ENCODE measurements around the gene GPR37. TPM values are rescaled to one million over a fixed set of nuclear protein-coding genes. Genes with fewer than 3 reads are reported as not detected.
A peak's percentile ranks its signal among the peaks of the same experiment; 100 is the strongest.

Gene GPR37
- total RNA-seq, 1 experiment from 2014 or later, result 1.6 TPM

DNA sequence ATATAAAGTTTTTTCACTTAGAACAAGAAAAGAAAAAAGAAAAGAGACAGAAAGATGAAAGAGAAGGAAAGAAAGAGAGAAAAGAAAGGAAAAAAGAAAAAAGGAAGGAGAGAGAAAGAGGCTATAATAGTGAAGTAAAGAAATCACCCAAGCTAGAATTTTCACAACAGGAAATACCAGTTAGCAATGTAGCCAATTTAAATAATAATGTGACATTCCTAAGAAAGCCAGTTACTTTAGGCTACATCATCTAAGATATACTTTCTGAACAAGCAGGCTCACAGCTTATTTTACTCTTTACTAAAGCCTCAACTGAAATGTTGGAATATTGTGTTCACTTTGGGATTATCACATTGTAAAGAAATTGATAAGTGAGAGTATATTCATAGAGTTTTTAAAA, 53.6 kb downstream of the GPR37 start:
- H3K79me1 ChIP-seq (ENCODE audit: insufficient read depth, low read depth, low read length, poor library complexity, severe bottlenecking), result no peaks in the 10 kb centered on the region
- no peaks in the 10 kb centered on the region for H3K23me2 ChIP-seq (ENCODE audit: insufficient read length, low read depth, low read length, poor library complexity, severe bottlenecking)
- DNase-seq, result no peak

More for the DNA sequence above, 53.6 kb downstream of the GPR37 start:
- Histone ChIP-seq H2BK12ac (ENCODE audit: insufficient read length, low read depth, low read length) (no peak overlapping the region), H3K27ac (ENCODE audit: insufficient read length, low read depth, low read length) (peak overlapping the region; percentile 82), H4K8ac (replicated peaks; ENCODE audit: insufficient read length, low read depth, low read length) (no peak overlapping the region), H2AK5ac (ENCODE audit: insufficient read length, low read length) (no peak overlapping the region), H3K18ac (ENCODE audit: insufficient read length, low read depth, low read length) (no peak overlapping the region), H3K9me3 (ENCODE audit: control insufficient read depth, low read depth, low read length) (no peaks in the 10 kb centered on the region), H3K4me2 (ENCODE audit: insufficient read depth, insufficient read length, low read length) (no peak overlapping the region), H3K79me2 (ENCODE audit: insufficient read depth, low read length) (no peaks in the 10 kb centered on the region), H4K20me1 (ENCODE audit: control insufficient read depth, insufficient read depth, insufficient read length) (no peaks in the 10 kb centered on the region), H2AFZ (ENCODE audit: low read length) (no peak overlapping the region), H3K23ac (ENCODE audit: insufficient read length, low read depth, low read length) (no peak overlapping the region), H3K9ac (ENCODE audit: extremely low read depth, insufficient read length, low read length) (no peak overlapping the region), H4K91ac (ENCODE audit: insufficient read length, low read depth, low read length) (no peak overlapping the region), H3K4me1 (ENCODE audit: insufficient read depth, low read length) (peaks cover 5% of the 10 kb centered on the region; the same call in 1 of the 2 replicates), H2BK15ac (ENCODE audit: low read depth, low read length) (no peak overlapping the region), H3K14ac (ENCODE audit: insufficient read depth, low read length) (no peak overlapping the region), H3K56ac (ENCODE audit: insufficient read length, low read depth, low read length) (no peak overlapping the region), H3K4ac (ENCODE audit: low read depth, low read length) (no peak overlapping the region), H4K5ac (ENCODE audit: insufficient read length, low read depth, low read length) (no peak overlapping the region), H2BK20ac (ENCODE audit: low read depth, low read length, poor library complexity, severe bottlenecking) (no peak overlapping the region), H2BK120ac (ENCODE audit: low read depth, low read length, poor library complexity, severe bottlenecking) (no peak overlapping the region), H3K27me3 (ENCODE audit: insufficient read depth, low read length) (no peaks in the 10 kb centered on the region), H3T11ph (ENCODE audit: low read length) (no peak overlapping the region), H2BK5ac (ENCODE audit: insufficient read length, low read length) (no peak overlapping the region)
- H3K27ac Mint-ChIP-seq, result peak overlapping the region in 2 of 3 experiments; percentile 49 to 85; a peak in 3 of 7 replicates
- TF ChIP-seq, protein P1, sequence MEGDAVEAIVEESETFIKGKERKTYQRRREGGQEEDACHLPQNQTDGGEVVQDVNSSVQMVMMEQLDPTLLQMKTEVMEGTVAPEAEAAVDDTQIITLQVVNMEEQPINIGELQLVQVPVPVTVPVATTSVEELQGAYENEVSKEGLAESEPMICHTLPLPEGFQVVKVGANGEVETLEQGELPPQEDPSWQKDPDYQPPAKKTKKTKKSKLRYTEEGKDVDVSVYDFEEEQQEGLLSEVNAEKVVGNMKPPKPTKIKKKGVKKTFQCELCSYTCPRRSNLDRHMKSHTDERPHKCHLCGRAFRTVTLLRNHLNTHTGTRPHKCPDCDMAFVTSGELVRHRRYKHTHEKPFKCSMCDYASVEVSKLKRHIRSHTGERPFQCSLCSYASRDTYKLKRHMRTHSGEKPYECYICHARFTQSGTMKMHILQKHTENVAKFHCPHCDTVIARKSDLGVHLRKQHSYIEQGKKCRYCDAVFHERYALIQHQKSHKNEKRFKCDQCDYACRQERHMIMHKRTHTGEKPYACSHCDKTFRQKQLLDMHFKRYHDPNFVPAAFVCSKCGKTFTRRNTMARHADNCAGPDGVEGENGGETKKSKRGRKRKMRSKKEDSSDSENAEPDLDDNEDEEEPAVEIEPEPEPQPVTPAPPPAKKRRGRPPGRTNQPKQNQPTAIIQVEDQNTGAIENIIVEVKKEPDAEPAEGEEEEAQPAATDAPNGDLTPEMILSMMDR (conservative IDR thresholded peaks at IDR 0.05), result no peak
- peaks cover 3 to 4% of the 10 kb centered on the region in 2 experiments for H3K9me3 Mint-ChIP-seq
- H3K27me3 Mint-ChIP-seq (ENCODE audit: low read depth), result no peaks in the 10 kb centered on the region
- H3K4me3 Mint-ChIP-seq, result 0 out of 5 replicates have a peak overlapping the region, but pooled peaks of 1 of the 2 experiments have one; percentile 0
- peaks cover 16 to 21% of the 10 kb centered on the region in 2 experiments for H3K4me1 Mint-ChIP-seq
- peaks cover 0 to 20% (median 3%) of the 10 kb centered on the region in 3 experiments; a peak in 4 of 7 replicates for H3K36me3 Mint-ChIP-seq (ENCODE audit: insufficient read depth in 1 of 3, low read depth in 3 of 3)

Measured in H9 (cell line).